NCI-H128 (cell line): ENCODE results near the gene TMTC2.

Experiments used
- DNase-seq: peaks from one replicate; lab custom pipeline; 2025; ENCODE audit not compliant: unreplicated experiment; lab: John Stamatoyannopoulos, UW

Gene TMTC2

GRCh38 chr12:83121897-83122622 is 435.4 kb downstream of the TMTC2 start:
- DNase-seq = no peak

DNA sequence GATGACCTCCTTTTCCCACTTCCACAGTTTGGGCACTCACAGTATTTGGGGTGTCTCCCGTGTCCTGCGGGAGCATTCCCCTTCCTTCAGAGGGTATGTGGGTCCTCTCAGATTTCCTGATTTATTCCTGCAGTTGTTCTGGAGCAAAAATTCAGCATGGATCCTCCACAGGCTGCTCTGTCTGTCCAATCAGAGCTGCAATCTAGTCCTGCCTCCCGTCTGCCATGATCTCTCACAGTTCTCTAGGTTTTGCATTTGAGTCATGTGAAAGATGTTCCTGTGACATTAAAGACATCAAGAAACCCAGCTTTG is 435.9 kb downstream of the TMTC2 start:
- no peak for DNase-seq

DNA sequence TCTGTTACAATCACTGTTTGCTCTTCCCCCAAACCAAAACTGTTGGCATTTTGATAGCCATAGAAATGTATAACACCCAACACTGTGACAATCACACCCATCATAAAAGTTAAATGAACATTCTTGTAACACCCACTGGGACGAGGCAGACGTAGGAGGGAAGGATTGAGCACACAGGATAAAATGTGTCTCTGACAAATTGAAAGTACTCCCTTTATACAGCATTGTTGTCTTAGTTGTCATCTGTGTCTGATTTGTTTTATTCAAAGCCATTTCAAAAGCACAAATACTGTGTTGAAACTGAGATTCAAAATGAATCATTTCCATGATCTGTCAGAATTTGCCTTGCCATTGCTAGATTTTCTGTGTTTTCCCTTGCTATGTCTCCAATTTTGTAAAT is 436.3 kb downstream of the TMTC2 start:
- no peak for DNase-seq

DNA sequence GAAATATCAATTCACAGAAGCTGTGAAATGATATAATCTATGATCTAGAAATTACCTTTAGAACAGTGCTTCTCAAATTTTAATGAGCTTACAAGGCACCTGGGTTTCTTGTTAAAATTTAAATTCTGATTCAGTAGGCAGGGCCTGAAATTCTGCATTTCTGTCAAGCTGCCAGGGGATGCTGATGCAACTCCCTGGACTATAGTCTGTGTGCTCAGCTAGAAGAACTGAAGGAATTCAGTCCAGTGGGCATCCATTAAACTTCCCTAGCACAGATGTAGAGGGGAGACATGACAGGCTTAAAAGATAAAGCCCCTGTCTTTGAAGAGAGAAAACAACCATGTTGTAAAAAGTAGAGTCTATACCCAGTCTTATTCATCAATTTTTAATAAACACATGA is 441.8 kb downstream of the TMTC2 start:
- no peak for DNase-seq

DNA sequence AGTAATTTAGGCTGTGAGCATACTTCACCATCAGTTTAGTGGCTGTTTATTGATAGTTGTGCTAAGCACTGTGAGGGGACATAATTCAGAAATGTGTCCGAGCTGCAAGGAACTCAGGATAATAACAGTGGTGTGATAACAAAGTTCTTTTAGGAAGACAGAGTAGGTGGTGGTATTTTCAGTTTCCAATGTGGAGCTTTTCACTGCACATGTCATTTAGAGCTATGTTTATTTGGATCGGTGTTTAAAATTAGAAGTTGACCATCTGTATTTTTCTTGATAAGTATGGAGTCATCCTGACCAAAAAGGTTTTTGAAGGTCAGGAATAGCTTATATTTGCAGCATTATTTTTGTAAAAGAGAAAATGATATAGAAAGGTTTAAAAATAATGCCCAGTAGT is 443.5 kb downstream of the TMTC2 start:
- DNase-seq = no peak

DNA sequence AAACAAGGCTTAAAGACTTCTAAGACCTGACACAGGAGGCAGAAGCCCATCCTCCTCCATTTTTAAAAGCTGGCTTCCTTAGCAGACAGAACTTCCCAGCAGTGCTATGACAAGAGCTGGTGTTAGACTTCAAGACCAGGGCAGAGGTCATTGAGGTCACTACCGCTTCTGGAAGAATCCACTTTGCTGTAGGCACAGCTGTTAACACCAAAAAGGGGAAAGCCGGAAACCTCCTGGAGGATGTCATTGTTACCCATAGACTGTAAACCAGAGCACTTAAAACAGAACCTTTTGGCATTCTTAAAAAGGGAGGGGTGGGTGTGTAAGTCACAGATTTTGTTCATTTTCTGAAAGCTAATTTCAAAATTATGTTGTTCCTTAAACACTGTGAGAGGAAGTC is 445.7 kb downstream of the TMTC2 start:
- no peak for DNase-seq

DNA sequence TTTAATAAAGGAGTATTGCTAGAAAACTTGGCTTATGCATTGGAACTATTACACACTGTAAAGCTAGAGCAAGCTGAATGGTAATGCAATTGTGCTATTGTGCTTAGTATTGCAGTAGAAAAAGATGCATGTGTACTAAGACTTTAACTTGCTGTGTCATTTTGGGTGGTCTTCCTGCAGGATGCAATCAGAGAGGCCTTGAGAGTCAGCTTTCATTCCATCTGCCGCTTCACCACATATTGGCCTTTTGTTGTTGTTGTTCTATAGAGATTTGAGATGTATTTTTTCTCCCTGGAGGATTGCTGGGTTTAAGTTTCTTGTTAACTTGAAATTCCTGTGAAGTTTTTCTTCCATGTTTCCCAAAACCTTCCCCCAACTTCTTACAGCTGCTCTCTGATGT is 449.7 kb downstream of the TMTC2 start:
- no peak for DNase-seq

- no peak for DNase-seq
Measured at GRCh38 chr12:83140135-83140534, 453.4 kb downstream of the TMTC2 start.

DNA sequence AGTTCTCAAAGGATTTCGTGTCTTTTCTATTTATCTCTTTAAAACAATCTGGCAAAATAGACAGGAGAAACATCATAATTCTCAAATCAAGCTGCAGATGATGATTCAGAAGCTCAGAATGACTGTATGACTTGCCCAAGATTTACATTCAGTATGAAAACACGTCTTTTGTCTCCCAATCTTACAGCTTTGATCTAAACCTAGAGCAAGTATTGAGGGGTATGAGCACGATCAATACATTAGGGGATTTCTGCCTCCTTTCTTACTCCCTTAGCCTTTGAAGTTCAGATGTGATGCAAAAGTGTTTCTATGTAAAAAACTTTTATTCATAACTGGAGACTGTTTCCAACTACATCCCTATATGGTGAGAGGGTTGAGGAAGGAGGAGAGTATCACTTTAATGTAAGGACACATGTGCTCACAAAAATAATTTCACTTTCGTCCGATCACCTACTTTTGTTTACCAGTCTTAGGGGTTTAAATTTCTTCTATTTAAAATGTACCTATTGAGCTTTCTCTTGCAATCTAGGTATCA is 454.8 kb downstream of the TMTC2 start:
- DNase-seq = no peak

DNA sequence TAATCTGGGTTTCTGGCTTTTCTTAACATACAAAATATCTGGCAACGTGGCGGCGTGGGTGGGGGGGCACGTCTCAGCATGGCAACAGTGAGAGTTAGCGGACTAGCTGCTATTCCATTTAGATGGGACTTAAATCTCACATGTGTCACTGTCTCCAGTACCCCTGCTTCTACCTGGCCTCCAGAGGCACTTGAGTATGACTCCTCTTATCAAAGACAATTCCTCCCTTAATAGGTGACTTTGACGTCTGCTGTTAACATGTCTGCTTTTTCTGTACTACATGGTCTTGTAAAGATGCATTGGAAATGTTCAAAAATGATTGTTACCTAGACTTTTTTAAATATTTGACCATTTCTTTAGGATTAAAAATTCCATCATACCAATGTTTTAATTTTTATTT is 456.2 kb downstream of the TMTC2 start:
- no peak for DNase-seq

GRCh38 chr12:83143950-83144349 is 457.2 kb downstream of the TMTC2 start:
- no peak for DNase-seq

DNA sequence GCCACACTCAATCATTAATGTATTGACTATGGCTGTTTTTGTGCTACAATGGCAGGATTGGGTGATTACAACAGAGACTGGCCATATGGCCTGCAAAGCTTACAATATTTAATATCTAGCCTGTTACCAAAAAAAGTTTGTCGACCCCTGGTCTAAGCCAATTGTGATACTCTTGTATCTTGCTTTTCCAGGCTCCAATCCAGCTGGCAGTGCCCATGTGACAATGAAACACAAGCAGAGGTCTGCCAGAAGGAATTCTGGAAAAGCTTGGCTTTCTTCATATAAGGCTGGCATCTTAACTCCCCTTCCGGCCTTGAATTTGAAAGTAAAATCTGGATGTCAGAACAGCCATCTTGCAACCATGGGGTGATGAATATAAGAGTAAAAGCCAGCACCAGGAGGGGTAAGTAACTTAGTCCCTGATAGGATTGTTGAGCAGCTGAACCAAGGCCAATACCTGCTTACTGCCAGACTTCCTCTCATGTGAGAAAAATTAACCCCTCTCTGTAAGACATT is 458.7 kb downstream of the TMTC2 start:
- no peak for DNase-seq

GRCh38 chr12:83147341-83147740 is 460.6 kb downstream of the TMTC2 start:
- no peak for DNase-seq

GRCh38 chr12:83149987-83150386 is 463.3 kb downstream of the TMTC2 start:
- no peak for DNase-seq

DNA sequence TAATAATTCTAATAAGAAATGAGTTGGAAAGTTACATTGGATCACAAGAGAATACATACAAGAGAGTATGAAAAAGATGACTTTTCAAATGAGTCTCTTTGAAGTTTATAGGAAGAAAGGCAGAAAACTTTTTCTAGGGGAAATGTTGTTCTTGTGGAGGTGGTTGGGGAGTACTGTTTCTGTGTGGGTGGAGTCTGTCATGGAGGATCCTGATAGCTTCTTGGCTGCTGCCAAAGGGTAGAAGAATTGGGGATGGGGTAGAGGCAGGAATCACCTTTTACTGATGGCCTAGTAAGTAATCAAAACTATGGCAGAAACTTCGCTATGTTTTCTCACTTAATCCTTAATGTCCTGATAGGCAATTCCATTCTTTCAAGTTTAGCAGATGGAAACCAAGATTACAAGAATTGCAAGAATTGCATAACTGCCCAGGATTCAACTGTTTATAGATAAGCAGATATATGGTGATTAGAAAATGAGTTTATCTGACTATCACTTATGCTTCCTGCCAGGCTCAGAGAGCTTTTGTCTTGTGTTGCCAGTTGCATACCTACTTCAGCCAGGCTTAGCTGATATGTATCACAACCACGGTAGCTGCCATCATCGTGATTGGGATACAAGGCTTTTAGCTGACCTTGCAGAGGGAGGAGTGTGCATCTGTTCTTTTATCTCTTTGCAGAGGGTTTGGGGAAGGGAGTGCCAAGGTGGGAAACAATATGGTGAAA is 463.9 kb downstream of the TMTC2 start:
- DNase-seq = no peak

DNA sequence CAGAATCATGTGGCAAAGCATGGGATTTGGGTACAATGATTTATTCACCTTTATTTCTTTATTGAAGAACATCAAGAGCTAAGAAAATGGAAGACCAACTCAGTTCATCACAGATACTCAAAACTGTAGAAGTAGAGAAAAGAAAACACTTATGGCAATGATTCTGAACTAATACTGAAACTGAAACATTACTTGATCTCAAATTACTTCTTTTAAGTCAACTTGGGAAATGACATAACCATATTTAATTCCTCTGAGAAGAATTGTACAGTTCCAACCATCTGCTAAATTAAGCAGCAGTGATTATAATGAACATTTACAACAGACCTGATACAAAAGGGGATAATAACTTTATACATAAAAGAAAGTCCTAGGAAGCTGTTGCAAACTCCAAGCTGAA is 466.5 kb downstream of the TMTC2 start:
- DNase-seq = no peak

DNA sequence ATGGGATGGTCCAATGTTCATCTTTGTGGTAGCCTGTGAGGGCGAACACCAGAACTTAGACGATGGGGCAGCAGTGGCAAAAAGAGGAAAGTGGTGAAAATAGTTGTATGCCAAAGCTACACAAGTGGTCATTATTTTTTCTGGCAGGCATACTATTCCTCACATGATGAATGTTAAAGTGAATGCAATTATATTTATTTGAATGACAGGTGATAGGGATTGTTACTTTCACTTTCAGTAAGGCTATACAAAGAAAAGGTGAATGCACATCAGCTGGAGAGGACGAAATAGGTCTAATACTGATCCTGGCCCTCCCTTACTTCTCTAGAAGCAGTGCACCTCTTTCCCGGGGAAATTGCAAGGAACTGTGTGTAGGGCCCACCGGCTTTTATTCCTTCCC is 470.1 kb downstream of the TMTC2 start:
- no peak for DNase-seq

DNA sequence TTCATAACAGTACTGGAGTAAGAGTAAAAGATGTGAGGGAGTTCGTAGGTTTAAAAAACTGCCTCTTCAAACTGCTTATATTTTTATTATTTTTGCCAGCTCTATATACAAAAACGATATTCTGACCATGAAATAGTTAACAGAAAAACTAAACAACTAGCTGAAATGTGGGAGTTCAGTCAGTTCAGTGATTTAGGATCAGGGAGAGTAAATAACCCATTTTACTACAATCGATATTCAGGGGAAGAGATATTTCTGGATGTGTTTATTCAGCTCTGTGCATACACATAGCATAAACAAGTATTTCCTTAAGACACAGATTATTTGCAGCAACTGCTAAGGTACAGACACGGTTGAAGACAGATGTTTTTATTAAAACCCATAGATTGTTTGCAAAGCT is 470.9 kb downstream of the TMTC2 start:
- DNase-seq = no peak

- DNase-seq = no peak
Measured at GRCh38 chr12:83158613-83159207, 472.0 kb downstream of the TMTC2 start.

DNA sequence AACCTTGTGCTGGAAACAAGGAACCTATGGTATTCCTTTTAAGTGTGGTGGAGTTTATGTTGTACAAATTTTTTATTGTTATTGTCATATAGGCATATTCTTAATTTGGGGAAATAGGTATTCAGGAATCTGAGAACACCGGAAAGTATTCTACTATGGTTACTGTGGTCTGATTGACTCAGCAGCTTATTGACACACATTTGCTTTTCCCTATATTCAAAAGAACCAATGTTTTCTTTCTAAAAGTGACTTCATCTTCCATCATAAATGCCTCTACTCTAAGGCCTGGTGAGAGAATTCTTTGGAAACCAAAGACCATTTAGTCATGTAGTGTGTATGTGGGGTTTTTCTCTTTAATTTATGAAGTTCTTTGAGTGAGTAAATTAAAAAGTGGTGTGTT is 474.8 kb downstream of the TMTC2 start:
- DNase-seq = no peak

DNA sequence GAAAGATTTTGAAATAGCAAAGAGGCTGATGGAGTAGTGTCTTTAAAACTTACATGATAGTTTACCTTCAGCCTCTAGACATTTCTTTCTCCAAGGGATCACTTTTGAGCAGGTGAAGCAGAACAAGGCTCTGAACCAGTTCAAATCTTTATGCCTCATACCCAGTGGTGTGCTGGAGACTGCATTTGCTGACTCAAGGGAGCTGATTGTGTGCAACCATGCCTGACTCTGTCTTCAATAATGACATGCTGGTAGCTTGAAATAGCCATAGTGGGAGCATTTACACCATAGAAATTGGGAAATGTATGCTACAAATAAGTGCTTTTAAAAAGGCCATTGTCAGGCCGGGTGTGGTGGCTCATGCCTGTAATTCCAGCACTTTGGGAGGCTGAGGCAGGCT is 482.0 kb downstream of the TMTC2 start:
- DNase-seq = no peak

GRCh38 chr12:83172441-83172840 is 485.7 kb downstream of the TMTC2 start:
- no peak for DNase-seq
